ENCODE results near the gene SSTR1.

Gene SSTR1

GRCh38 chr14:38243696-38244240, 36.1 kb downstream of the SSTR1 start:
- Mint-ChIP-seq H3K4me1 (no peaks in the 10 kb centered on the region), H3K9me3 (no peaks in the 10 kb centered on the region), H3K36me3 (ENCODE audit: low read depth) (no peaks in the 10 kb centered on the region), H3K27me3 (peaks cover 6% of the 10 kb centered on the region), H3K4me3 (no peak overlapping the region), H3K27ac (no peak overlapping the region)
- DNase-seq (no peak), ATAC-seq (no peak)

GRCh38 chr14:38248321-38249028, 40.8 kb downstream of the SSTR1 start:
- peaks cover 12% of the 10 kb centered on the region for H3K27me3 Mint-ChIP-seq

GRCh38 chr14:38250331-38250730, 42.6 kb downstream of the SSTR1 start:
- H3K27me3 Mint-ChIP-seq = peaks cover 25% of the 10 kb centered on the region
- H3K36me3 Mint-ChIP-seq (ENCODE audit: low read depth) = no peaks in the 10 kb centered on the region
- no peak overlapping the region for H3K27ac Mint-ChIP-seq
- H3K9me3 Mint-ChIP-seq = no peaks in the 10 kb centered on the region
- H3K4me1 Mint-ChIP-seq = peaks cover 4% of the 10 kb centered on the region
- no peak for ATAC-seq
- H3K4me3 Mint-ChIP-seq = no peak overlapping the region
- no peak for DNase-seq

More at GRCh38 chr14:38248321-38249028, 40.8 kb downstream of the SSTR1 start:
- no peak overlapping the region for H3K27ac Mint-ChIP-seq
- no peaks in the 10 kb centered on the region for H3K36me3 Mint-ChIP-seq (ENCODE audit: low read depth)
- no peak overlapping the region for H3K4me3 Mint-ChIP-seq
- no peak for DNase-seq
- ATAC-seq = no peak
- H3K4me1 Mint-ChIP-seq = no peaks in the 10 kb centered on the region
- H3K9me3 Mint-ChIP-seq = no peaks in the 10 kb centered on the region

- H3K4me3 Mint-ChIP-seq = no peak overlapping the region
- H3K9me3 Mint-ChIP-seq = no peaks in the 10 kb centered on the region
- H3K27ac Mint-ChIP-seq = no peak overlapping the region
- H3K27me3 Mint-ChIP-seq = peaks cover 35% of the 10 kb centered on the region
- no peaks in the 10 kb centered on the region for H3K36me3 Mint-ChIP-seq (ENCODE audit: low read depth)
- peaks cover 8% of the 10 kb centered on the region for H3K4me1 Mint-ChIP-seq
- no peak for DNase-seq
- no peak for ATAC-seq
Measured at GRCh38 chr14:38252066-38252710, 44.5 kb downstream of the SSTR1 start.

- DNase-seq = no peak
- Mint-ChIP-seq H3K4me3 (no peak overlapping the region), H3K4me1 (peaks cover 8% of the 10 kb centered on the region), H3K9me3 (no peaks in the 10 kb centered on the region), H3K27ac (no peak overlapping the region), H3K36me3 (ENCODE audit: low read depth) (no peaks in the 10 kb centered on the region), H3K27me3 (peaks cover 44% of the 10 kb centered on the region)
- ATAC-seq = no peak
Measured at GRCh38 chr14:38253676-38254075, 46.0 kb downstream of the SSTR1 start.

- Mint-ChIP-seq H3K27ac (no peak overlapping the region), H3K27me3 (peaks cover 44% of the 10 kb centered on the region), H3K4me3 (peak overlapping the region; percentile 29), H3K9me3 (no peaks in the 10 kb centered on the region), H3K36me3 (ENCODE audit: low read depth) (no peaks in the 10 kb centered on the region), H3K4me1 (peaks cover 8% of the 10 kb centered on the region)
- ATAC-seq = no peak
- no peak for DNase-seq
Measured at GRCh38 chr14:38254571-38255407, 47.1 kb downstream of the SSTR1 start.

- Mint-ChIP-seq H3K4me3 (peak overlapping the region; percentile 29), H3K36me3 (ENCODE audit: low read depth) (no peaks in the 10 kb centered on the region), H3K27me3 (peaks cover 44% of the 10 kb centered on the region), H3K4me1 (peaks cover 8% of the 10 kb centered on the region), H3K9me3 (no peaks in the 10 kb centered on the region), H3K27ac (no peak overlapping the region)
- ATAC-seq (peak; percentile 35), DNase-seq (peak; percentile 4)
Measured at GRCh38 chr14:38255408-38255672, 47.6 kb downstream of the SSTR1 start.

- Mint-ChIP-seq H3K27me3 (peaks cover 44% of the 10 kb centered on the region), H3K4me3 (peak within 1 kb of the TSS; percentile 29), H3K36me3 (ENCODE audit: low read depth) (no peaks in the 10 kb centered on the region), H3K9me3 (no peaks in the 10 kb centered on the region), H3K27ac (no peak within 1 kb of the TSS), H3K4me1 (peaks cover 8% of the 10 kb centered on the region)
- DNase-seq = peak; percentile 6
- ATAC-seq = peak; percentile 60
Measured at GRCh38 chr14:38255673-38256532, 48.2 kb downstream of the SSTR1 start, which contains the start of gene CLEC14A. Gene CLEC14A, minus strand, starts transcription at chr14:38256093. Its CDS starts 71 bp downstream, at chr14:38256022.

- DNase-seq (no peak), ATAC-seq (no peak)
- no peaks in the 10 kb centered on the region for H3K9me3 Mint-ChIP-seq
- peaks cover 42% of the 10 kb centered on the region for H3K27me3 Mint-ChIP-seq
- H3K4me1 Mint-ChIP-seq = peaks cover 8% of the 10 kb centered on the region
- no peak overlapping the region for H3K27ac Mint-ChIP-seq
- no peak overlapping the region for H3K4me3 Mint-ChIP-seq
- H3K36me3 Mint-ChIP-seq (ENCODE audit: low read depth) = no peaks in the 10 kb centered on the region
Measured at GRCh38 chr14:38256533-38256840, 48.8 kb downstream of the SSTR1 start.

- H3K4me3 Mint-ChIP-seq = no peak overlapping the region
- no peaks in the 10 kb centered on the region for H3K36me3 Mint-ChIP-seq (ENCODE audit: low read depth)
- ATAC-seq = no peak
- H3K9me3 Mint-ChIP-seq = peaks cover 4% of the 10 kb centered on the region
- DNase-seq = no peak
- no peak overlapping the region for H3K27ac Mint-ChIP-seq
- H3K27me3 Mint-ChIP-seq = peaks cover 39% of the 10 kb centered on the region
- H3K4me1 Mint-ChIP-seq = peaks cover 8% of the 10 kb centered on the region
Measured at GRCh38 chr14:38257507-38257906, 49.8 kb downstream of the SSTR1 start.

GRCh38 chr14:38261620-38262019, 53.9 kb downstream of the SSTR1 start:
- H3K36me3 Mint-ChIP-seq (ENCODE audit: low read depth) = no peaks in the 10 kb centered on the region
- H3K27ac Mint-ChIP-seq = no peak overlapping the region
- ATAC-seq (no peak), DNase-seq (no peak)
- H3K4me1 Mint-ChIP-seq = peaks cover 1% of the 10 kb centered on the region
- peaks cover 14% of the 10 kb centered on the region for H3K27me3 Mint-ChIP-seq
- H3K9me3 Mint-ChIP-seq = peaks cover 12% of the 10 kb centered on the region
- no peak overlapping the region for H3K4me3 Mint-ChIP-seq

Measured in activated naive CD8-positive, alpha-beta T cell treated with anti-CD3 and anti-CD28 coated beads, Interleukin-2, amount 50 U/mL, for 24 hours (primary cell).